T follicular helper cell (primary cell): Measurements from ENCODE around the gene TIMM8B.
"Not testable (repeated sequence)": the region's sequence is repeated elsewhere in the genome, so short reads cannot be mapped to it uniquely, and the experiment has no call there.

Experiments used
- DNase-seq: peaks from one replicate; pipeline ENCODE4 v3.0.0-alpha.2; 2020; ENCODE audit warnings: low read depth

The TIMM8B gene

GRCh38 chr11:112082729-112083128, 3.8 kb downstream of the TIMM8B start:
- no peak for DNase-seq

- peak; percentile 78 for DNase-seq
Measured at GRCh38 chr11:112073941-112074811, 12.4 kb downstream of the TIMM8B start, which contains the start of the genes NKAPD1 and PIH1D2. TSS of gene NKAPD1 (plus strand) at chr11:112074299. CDS start at chr11:112075575, 1,276 bp downstream. TSS of gene PIH1D2 (minus strand) at chr11:112074017. CDS start at chr11:112073174, 843 bp downstream.

GRCh38 chr11:112062923-112063322, 23.6 kb downstream of the TIMM8B start:
- no peak for DNase-seq

- no peak for DNase-seq
Measured at GRCh38 chr11:112058103-112058502, 28.5 kb downstream of the TIMM8B start.

GRCh38 chr11:112057170-112057569, 29.4 kb downstream of the TIMM8B start:
- DNase-seq: no peak

- DNase-seq: no peak
Measured at GRCh38 chr11:112051768-112052167, 34.8 kb downstream of the TIMM8B start.

GRCh38 chr11:112050721-112051120, 35.8 kb downstream of the TIMM8B start:
- no peak for DNase-seq

GRCh38 chr11:112049777-112050176, 36.8 kb downstream of the TIMM8B start:
- no peak for DNase-seq

- DNase-seq: not testable (repeated sequence)
Measured at GRCh38 chr11:112048256-112048655, 38.3 kb downstream of the TIMM8B start.

GRCh38 chr11:112046647-112047046, 39.9 kb downstream of the TIMM8B start:
- not testable (repeated sequence) for DNase-seq

GRCh38 chr11:112044961-112045360, 41.6 kb downstream of the TIMM8B start:
- DNase-seq: no peak

GRCh38 chr11:112042961-112043304, 43.6 kb downstream of the TIMM8B start:
- DNase-seq: no peak

GRCh38 chr11:112042161-112042960, 44.2 kb downstream of the TIMM8B start:
- DNase-seq: no peak

GRCh38 chr11:112037527-112037926, 49.0 kb downstream of the TIMM8B start:
- DNase-seq: no peak
